Ovary (tissue), 9 donors: Measurements from ENCODE around the gene KDM2B. TPM values are rescaled to one million over a fixed set of nuclear protein-coding genes. Genes with fewer than 3 reads are reported as not detected.

Source experiments
- DNase-seq, 5 donors: peaks; one replicate each; pipeline ENCODE4 v3.0.0-alpha.2; 2019 to 2020
- H3K27ac ChIP-seq, 2 donors: fragments of 200-600 bp; one replicate each; pipeline versions ENCODE4 v1.5.1 to v1.8.0; 2019 to 2022
- H3K27me3 ChIP-seq: fragments of 200-600 bp; one replicate; pipeline ENCODE4 v1.8.0; 2022
- H3K36me3 ChIP-seq: fragments of 200-600 bp; sonication (generic); one replicate; pipeline ENCODE4 v1.5.1; 2019
- H3K4me1 ChIP-seq: one replicate; pipeline ENCODE4 v1.8.1; 2013; ENCODE audit warnings: mild to moderate bottlenecking, moderate library complexity; ENCODE audit not compliant: insufficient read depth
- H3K4me3 ChIP-seq: fragments of 200-600 bp; sonication (generic); one replicate; pipeline ENCODE4 v1.5.1; 2017
- H3K9me3 ChIP-seq, 2 donors: fragments of 200-600 bp in 1 of 2; sonication (generic) in 1 of 2; one replicate each; pipeline versions ENCODE4 v1.5.1 to v1.8.1; 2013 to 2019; ENCODE audit warnings: mild to moderate bottlenecking in 1 of 2, moderate library complexity in 1 of 2
- EP300 ChIP-seq: sonication (generic); formaldehyde crosslinking; IDR thresholded peaks from one replicate; pipeline ENCODE4 v1.6.1; 2017; ENCODE audit warnings: antibody characterized with exemption
- POLR2A ChIP-seq: fragments of 450-650 bp; IDR thresholded peaks from one replicate; pipeline ENCODE4 v1.6.1; 2017; ENCODE audit warnings: antibody characterized with exemption, mild to moderate bottlenecking, moderate library complexity
- WGBS, 3 donors: extraction: QIAGEN DNeasy Blood & Tissue Kit in 1 of 3; methylation state at CpG; one replicate each; pipeline versions ENCODE4 v1.1.5 to v1.1.7; 2013 to 2017; 5-methylcytosine and 5-hydroxymethylcytosine counted together
- intact Hi-C, 4 donors: fragments of 100-400 bp; cut with DNase I; formaldehyde crosslinking; loops; one replicate each; pipeline versions ENCODE4 v1.11.0 to v1.15.1; 2022 to 2023
- polyA plus RNA-seq, 2 donors: library from polyadenylated mRNA; stranded (reverse); fragments of 200-250 nt in 1 of 2; fragments of 350-450 nt in 1 of 2; fragmentation: Illumina TruSeq in 1 of 2; extraction: RNeasy Lipid Tissue Mini Kit (QIAGEN cat#74804) in 1 of 2; gene quantifications; one replicate each; pipeline ENCODE4 v1.2.3, GENCODE V29; 2013 to 2014
- total RNA-seq, 7 donors: library from RNA; depleted of rRNA in 2 of 7; stranded (reverse); fragments of >200 nt in 2 of 7; fragmentation: NEBNext Ultra II Directional in 3 of 7; extraction: Animal tissue kit (Norgen Biotek cat#: 25700) in 3 of 7; gene quantifications; one replicate each; pipeline versions ENCODE4 v1.1.0 to v1.2.4, GENCODE V29; 2016 to 2023
- TF ChIP-seq, protein P1 (sequence below), 3 donors: fragments of 450-650 bp in 2 of 3; fragments of 200-600 bp in 1 of 3; IDR thresholded peaks; one replicate each; pipeline versions ENCODE4 v1.5.1 to v1.8.0; 2016 to 2022; ENCODE audit warnings: antibody characterized with exemption in 3 of 3, mild to moderate bottlenecking in 1 of 3
- donor health status: DM: no; HTN: no; CAD: no; lungs with moderate emphysema.
- donor health status: DM: no; HTN: no; CAD: no.
- donor health status: Bipolar disorder and iron deficiency.
- donor health status: DM: yes; HTN: yes; CAD: no.
- donor health status: DM: no; HTN: no; CAD: no.
- donor health status: DM: yes; HTN: yes; CAD: no.

Gene KDM2B
- total and polyA plus RNA-seq, 9 donors: 13.2 to 33.6 (median 23.4) TPM

DNA sequence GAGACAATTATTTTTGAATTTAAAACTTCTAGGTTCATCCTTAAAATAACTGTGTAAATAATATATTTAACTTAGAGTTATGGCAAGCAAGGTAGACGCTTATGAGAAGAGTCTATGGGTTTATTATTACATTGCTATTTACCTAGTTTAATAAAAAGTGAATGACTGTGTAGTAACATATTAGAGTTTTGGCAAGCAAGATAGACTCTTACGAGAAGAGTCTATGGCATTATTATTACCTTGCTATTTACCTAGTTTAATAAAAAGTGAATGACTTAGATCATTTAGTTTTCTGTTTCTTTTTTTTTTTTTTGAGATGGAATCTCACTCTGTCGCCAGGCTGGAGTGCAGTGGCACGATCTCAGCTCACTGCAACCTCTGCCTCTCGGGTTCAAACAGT, 177.1 kb downstream of the KDM2B start:
- Histone ChIP-seq H3K4me1 (peaks cover 4% of the 10 kb centered on the region), H3K4me3 (no peak overlapping the region), H3K27me3 (no peaks in the 10 kb centered on the region), H3K36me3 (no peaks in the 10 kb centered on the region), H3K9me3 (no peaks in the 10 kb centered on the region), H3K27ac (no peak overlapping the region)
- no peak for DNase-seq
- intact Hi-C loops: no loop called here
- WGBS, 3 donors: 93 to 96% (median 94%) methylated on average over 5 of the region's 5 CpGs
- TF ChIP-seq POLR2A (no peak), EP300 (no peak)
- TF ChIP-seq, protein P1, sequence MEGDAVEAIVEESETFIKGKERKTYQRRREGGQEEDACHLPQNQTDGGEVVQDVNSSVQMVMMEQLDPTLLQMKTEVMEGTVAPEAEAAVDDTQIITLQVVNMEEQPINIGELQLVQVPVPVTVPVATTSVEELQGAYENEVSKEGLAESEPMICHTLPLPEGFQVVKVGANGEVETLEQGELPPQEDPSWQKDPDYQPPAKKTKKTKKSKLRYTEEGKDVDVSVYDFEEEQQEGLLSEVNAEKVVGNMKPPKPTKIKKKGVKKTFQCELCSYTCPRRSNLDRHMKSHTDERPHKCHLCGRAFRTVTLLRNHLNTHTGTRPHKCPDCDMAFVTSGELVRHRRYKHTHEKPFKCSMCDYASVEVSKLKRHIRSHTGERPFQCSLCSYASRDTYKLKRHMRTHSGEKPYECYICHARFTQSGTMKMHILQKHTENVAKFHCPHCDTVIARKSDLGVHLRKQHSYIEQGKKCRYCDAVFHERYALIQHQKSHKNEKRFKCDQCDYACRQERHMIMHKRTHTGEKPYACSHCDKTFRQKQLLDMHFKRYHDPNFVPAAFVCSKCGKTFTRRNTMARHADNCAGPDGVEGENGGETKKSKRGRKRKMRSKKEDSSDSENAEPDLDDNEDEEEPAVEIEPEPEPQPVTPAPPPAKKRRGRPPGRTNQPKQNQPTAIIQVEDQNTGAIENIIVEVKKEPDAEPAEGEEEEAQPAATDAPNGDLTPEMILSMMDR (IDR thresholded peaks at IDR 0.05): no peak

DNA sequence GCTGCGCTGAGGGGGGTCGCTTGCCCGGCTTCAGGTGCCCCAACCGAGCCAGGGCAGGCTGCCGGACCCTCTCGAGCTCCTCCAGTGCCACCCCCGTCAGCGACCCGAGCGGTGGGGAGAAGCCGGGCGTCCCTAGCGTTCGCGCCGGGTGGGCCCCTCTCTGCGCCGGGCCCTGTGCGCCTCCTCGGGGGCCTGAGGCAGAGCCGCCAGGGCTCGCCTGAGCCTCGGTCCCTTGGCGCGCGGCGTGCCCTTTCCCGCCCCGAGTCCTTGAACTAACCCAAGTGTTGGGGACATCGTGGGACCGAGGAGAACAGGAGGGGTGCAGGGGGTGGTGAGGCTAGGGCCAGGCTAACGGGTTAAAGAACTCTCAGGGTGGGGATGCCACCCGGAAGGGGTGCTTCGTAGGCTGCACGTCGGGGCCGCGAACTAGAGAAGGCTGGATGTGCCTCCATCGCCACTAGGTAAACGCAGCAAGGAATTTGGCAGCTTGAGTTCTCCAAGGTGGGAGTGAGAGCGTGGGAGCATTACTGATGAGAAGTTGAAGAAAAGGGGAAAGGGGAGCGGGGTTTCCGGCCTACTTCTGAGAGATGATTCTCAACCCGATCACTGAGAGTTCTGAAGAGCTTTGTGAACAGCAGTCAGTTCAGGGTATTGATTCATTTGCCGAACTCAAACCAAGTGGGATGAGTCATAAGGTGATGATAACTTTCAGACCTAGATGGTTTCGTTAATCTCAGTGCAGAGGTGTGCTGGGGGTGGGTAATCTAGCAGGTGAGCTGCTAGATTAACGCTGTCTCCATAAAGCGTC, 180.3 kb downstream of the KDM2B start:
- Histone ChIP-seq H3K4me1 (peaks cover 4% of the 10 kb centered on the region), H3K36me3 (no peaks in the 10 kb centered on the region), H3K27me3 (no peaks in the 10 kb centered on the region), H3K9me3 (no peaks in the 10 kb centered on the region), H3K27ac (peak overlapping the region; percentile 60 to 82), H3K4me3 (peak overlapping the region; percentile 70)
- intact Hi-C loops: no loop called here
- WGBS, 3 donors: 1 to 2% (median 1%) methylated on average over 43 to 48 of the region's 48 CpGs
- TF ChIP-seq EP300: no peak
- TF ChIP-seq, protein P1 (IDR thresholded peaks at IDR 0.05): peak in 1 of 3 donors; percentile 32
- DNase-seq: no peak

DNA sequence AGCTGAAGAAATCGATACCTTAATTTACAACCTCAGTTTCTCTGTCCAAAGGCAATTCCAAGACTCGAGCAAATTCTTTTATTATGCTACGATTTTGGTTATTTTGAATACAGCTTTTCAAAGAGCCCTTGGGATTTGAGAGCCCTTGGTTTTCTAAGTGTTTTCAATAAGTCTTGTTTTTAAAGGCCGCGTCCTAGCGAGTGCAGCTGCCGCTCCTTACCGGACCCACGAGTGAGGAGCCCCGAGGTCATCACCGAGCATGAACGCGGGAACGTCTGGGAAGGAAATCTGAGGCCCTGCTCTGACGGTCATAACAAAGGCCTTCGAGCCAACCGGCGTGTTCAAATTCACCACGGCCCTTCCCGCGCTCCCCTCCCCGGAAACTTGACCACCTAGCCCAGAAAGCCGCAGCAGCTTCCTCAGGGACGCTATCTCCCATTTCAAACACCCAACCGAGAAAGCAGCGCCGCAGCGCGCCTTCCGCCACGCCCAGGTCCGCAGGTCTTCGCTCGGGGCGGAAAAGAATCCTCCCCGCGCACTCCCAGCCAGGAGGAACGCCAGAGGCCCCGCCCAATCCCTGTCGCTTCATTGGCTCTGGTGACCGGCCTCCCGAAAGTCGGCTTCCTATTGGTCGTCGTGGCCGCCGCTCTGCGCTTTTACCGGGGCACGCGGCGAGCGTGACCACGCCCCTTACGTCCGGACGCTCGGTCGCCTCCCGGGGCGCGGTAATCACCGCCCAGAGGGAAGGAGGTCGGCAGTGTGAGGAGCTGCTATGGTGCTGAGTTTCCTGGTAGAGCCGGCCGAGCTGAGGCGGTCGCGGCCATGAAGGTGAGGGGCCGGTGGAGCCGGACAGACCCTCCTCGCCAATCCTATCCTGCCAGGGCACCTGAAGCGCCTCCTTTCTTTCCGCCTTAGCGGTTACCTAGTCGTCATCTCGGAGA, 181.2 kb downstream of the KDM2B start, which contains the start of gene RNF34:
Gene RNF34 (plus strand): TSS at position 728 of the 941 bp plus-strand sequence. CDS start 95 bp downstream, at position 823.
- Histone ChIP-seq H3K36me3 (no peaks in the 10 kb centered on the region), H3K4me1 (peaks cover 4% of the 10 kb centered on the region), H3K4me3 (peak within 1 kb of the TSS; percentile 70), H3K27me3 (no peaks in the 10 kb centered on the region), H3K9me3 (no peaks in the 10 kb centered on the region), H3K27ac (peak within 1 kb of the TSS; percentile 60 to 82)
- peak; percentile 98 to 99 (median 98) for DNase-seq
- TF ChIP-seq, protein P1 (IDR thresholded peaks at IDR 0.05): no peak
- TF ChIP-seq POLR2A (peak; percentile 85), EP300 (no peak)
- WGBS, 3 donors: 0% methylated on average over 62 to 77 of the region's 77 CpGs
- intact Hi-C loops: no loop called here

DNA sequence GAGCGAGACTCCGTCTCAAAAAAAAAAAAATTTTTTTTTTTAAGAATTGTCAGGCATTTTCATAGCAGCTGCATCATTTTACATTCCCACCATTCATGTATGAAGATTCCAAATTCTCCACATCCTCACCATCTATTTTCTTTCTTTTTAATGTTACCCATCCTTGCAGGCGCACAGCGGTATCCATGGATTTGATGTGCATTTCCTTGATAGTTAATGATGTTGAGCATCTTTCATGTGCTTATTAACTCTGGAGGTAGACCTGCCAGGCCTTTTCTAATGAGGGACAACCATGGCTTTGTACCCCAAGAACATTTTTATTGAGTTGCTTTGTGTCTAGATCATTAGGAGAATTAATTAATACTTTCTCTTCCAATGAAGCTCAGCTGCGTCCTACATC, 182.5 kb downstream of the KDM2B start:
- WGBS, 3 donors: 97 to 98% (median 97%) methylated on average over 5 of the region's 5 CpGs
- peaks cover 4% of the 10 kb centered on the region for H3K4me1 ChIP-seq
- TF ChIP-seq, protein P1 (IDR thresholded peaks at IDR 0.05): no peak
- TF ChIP-seq EP300 (no peak), POLR2A (no peak)
- H3K27me3 ChIP-seq: no peaks in the 10 kb centered on the region
- no peak overlapping the region for H3K4me3 ChIP-seq
- H3K27ac ChIP-seq: no peak overlapping the region
- intact Hi-C loops: no loop called here
- no peaks in the 10 kb centered on the region for H3K9me3 ChIP-seq
- H3K36me3 ChIP-seq: no peaks in the 10 kb centered on the region
- no peak for DNase-seq
